IMR-90 (cell line): ENCODE measurements around the gene FRMD5. TPM values are rescaled to one million over a fixed set of nuclear protein-coding genes. Genes with fewer than 3 reads are reported as not detected.

Experiments used
- ATAC-seq: fragments of 200-7000 bp; cut with Tn5 transposase; 2 replicates; pipeline ENCODE4 v1.9.1; 2020; ENCODE audit warnings: low read depth, mild to moderate bottlenecking, moderate library complexity
- BruUV-seq: library from RNA; stranded (reverse); fragments of 400-500 nt; replicated peaks from 2 replicates; lab custom pipeline; 2021; lab: Mats Ljungman, UMichigan
- CTCF ChIA-PET: fragments of 300-600 bp; formaldehyde crosslinking; extraction: SDS; loops from one replicate; lab custom pipeline; 2021; ENCODE audit warnings: antibody characterized with exemption; lab: Yijun Ruan, JAX
- POLR2A ChIA-PET: fragments of 300-600 bp; sonication (Branson Sonifier 250); formaldehyde crosslinking; loops from one replicate; lab custom pipeline; 2022; ENCODE audit warnings: antibody characterized with exemption; ENCODE audit not compliant: unreplicated experiment; lab: Charles Lee
- DNase-seq: peaks from one replicate; pipeline ENCODE4 v3.0.0; 2013
- H2AFZ ChIP-seq: replicated peaks from 2 replicates; pipeline ENCODE3; 2013; ENCODE audit warnings: low read length, mild to moderate bottlenecking; ENCODE audit not compliant: poor library complexity
- H2AK5ac ChIP-seq: 2 replicates; pipeline ENCODE4 v1.6.1; 2013; ENCODE audit warnings: low read depth, low read length, inconsistent platforms
- H2AK9ac ChIP-seq: replicated peaks from 2 replicates; pipeline ENCODE3; 2013; ENCODE audit warnings: mild to moderate bottlenecking, low read depth, low read length, moderate library complexity; ENCODE audit not compliant: poor library complexity
- H2BK120ac ChIP-seq: 2 replicates; pipeline ENCODE4 v1.6.1; 2013; ENCODE audit warnings: low read depth, low read length, inconsistent platforms
- H2BK15ac ChIP-seq: 3 replicates; pipeline ENCODE4 v1.6.1; 2013; ENCODE audit warnings: low read depth, low read length, inconsistent platforms
- H2BK20ac ChIP-seq: 2 replicates; pipeline ENCODE4 v1.6.1; 2013; ENCODE audit warnings: low read depth, mild to moderate bottlenecking, inconsistent platforms, low read length, moderate library complexity
- H2BK5ac ChIP-seq: 2 replicates; pipeline ENCODE4 v1.6.1; 2013; ENCODE audit warnings: mild to moderate bottlenecking, low read depth, low read length, inconsistent platforms; ENCODE audit not compliant: poor library complexity, severe bottlenecking
- H3K14ac ChIP-seq: replicated peaks from 2 replicates; pipeline ENCODE4 v1.6.1; 2013; ENCODE audit warnings: low read depth, low read length, inconsistent platforms
- H3K18ac ChIP-seq: 2 replicates; pipeline ENCODE4 v1.6.1; 2013; ENCODE audit warnings: low read depth, low read length, control low read depth
- H3K23ac ChIP-seq: 2 replicates; pipeline ENCODE4 v1.6.1; 2013; ENCODE audit warnings: low read depth, low read length, inconsistent platforms
- H3K27ac ChIP-seq: 2 replicates; pipeline ENCODE4 v1.5.1; 2013; ENCODE audit warnings: mild to moderate bottlenecking, control low read depth, low read length; ENCODE audit not compliant: insufficient read depth
- H3K27me3 ChIP-seq: 2 replicates; pipeline ENCODE4 v1.6.1; 2013; ENCODE audit warnings: low read length; ENCODE audit not compliant: control insufficient read depth, insufficient read depth
- H3K36me3 ChIP-seq: 2 replicates; pipeline ENCODE4 v1.6.1; 2013; ENCODE audit warnings: low read length, mixed read lengths; ENCODE audit not compliant: control insufficient read depth, insufficient read depth
- H3K4ac ChIP-seq: 2 replicates; pipeline ENCODE4 v1.6.1; 2013; ENCODE audit warnings: low read depth, low read length, inconsistent platforms
- H3K4me1 ChIP-seq: 2 replicates; pipeline ENCODE4 v1.6.1; 2013; ENCODE audit warnings: low read length, mixed read lengths; ENCODE audit not compliant: control insufficient read depth, insufficient read depth
- H3K4me2 ChIP-seq: 2 replicates; pipeline ENCODE4 v1.6.1; 2013; ENCODE audit warnings: low read depth, mild to moderate bottlenecking, control low read depth, low read length, moderate library complexity
- H3K4me3 ChIP-seq: 2 replicates; pipeline ENCODE4 v1.5.1; 2013; ENCODE audit warnings: low read depth, mild to moderate bottlenecking, control low read depth, low read length, moderate library complexity; ENCODE audit not compliant: insufficient read depth
- H3K56ac ChIP-seq: 2 replicates; pipeline ENCODE4 v1.6.1; 2013; ENCODE audit warnings: low read length, inconsistent platforms; ENCODE audit not compliant: insufficient read depth; ENCODE audit errors: extremely low read depth
- H3K79me1 ChIP-seq, 2 experiments: 2 replicates each; pipeline ENCODE4 v1.6.1; 2013; ENCODE audit warnings: low read length in 2 of 2, inconsistent platforms in 1 of 2, low read depth in 1 of 2
- H3K9ac ChIP-seq: 2 replicates; pipeline ENCODE4 v1.6.1; 2013; ENCODE audit warnings: low read depth, low read length, control low read depth
- H3K9me1 ChIP-seq: 2 replicates; pipeline ENCODE4 v1.6.1; 2013; ENCODE audit warnings: low read length, inconsistent platforms; ENCODE audit not compliant: insufficient read depth
- H3K9me3 ChIP-seq: 2 replicates; pipeline ENCODE4 v1.6.1; 2013; ENCODE audit warnings: low read length; ENCODE audit not compliant: control insufficient read depth, insufficient read depth
- H4K20me1 ChIP-seq: 2 replicates; pipeline ENCODE4 v1.6.1; 2013; ENCODE audit warnings: low read length, inconsistent platforms; ENCODE audit not compliant: insufficient read depth
- H4K5ac ChIP-seq: 2 replicates; pipeline ENCODE4 v1.6.1; 2013; ENCODE audit warnings: mild to moderate bottlenecking, low read depth, low read length, control low read depth
- H4K8ac ChIP-seq, 2 experiments: 2 replicates each; pipeline ENCODE4 v1.6.1; 2013; ENCODE audit warnings: low read depth in 2 of 2, low read length in 2 of 2, control low read depth in 1 of 2, inconsistent platforms in 1 of 2
- H4K91ac ChIP-seq: 2 replicates; pipeline ENCODE4 v1.6.1; 2013; ENCODE audit warnings: low read depth, low read length, inconsistent platforms; ENCODE audit not compliant: insufficient read depth
- FOS ChIP-seq: fragments of 150-350 bp; IDR thresholded peaks from 2 replicates; pipeline ENCODE4 v1.6.1; 2016; ENCODE audit warnings: low read depth, low read length
- MAZ ChIP-seq: IDR thresholded peaks from 2 replicates; pipeline ENCODE4 v1.6.1; 2012; ENCODE audit warnings: low read depth, mild to moderate bottlenecking, low read length, improper control_type of control experiment, moderate library complexity, borderline replicate concordance
- RAD21 ChIP-seq: IDR thresholded peaks from 2 replicates; pipeline ENCODE4 v1.6.1; 2012; ENCODE audit warnings: low read length, improper control_type of control experiment
- SMC3 ChIP-seq: fragments of 150-350 bp; IDR thresholded peaks from 2 replicates; pipeline ENCODE4 v1.6.1; 2016; ENCODE audit warnings: low read depth, mild to moderate bottlenecking, antibody characterized with exemption, low read length, moderate library complexity
- WGBS, 2 experiments: methylation state at CpG; one replicate each; pipeline versions ENCODE4 v1.1.5 to v1.1.7; 2013; ENCODE audit warnings: missing lambda C conversion rate in 2 of 2; ENCODE audit not compliant: insufficient read length in 1 of 2; ENCODE audit errors: extremely low coverage in 2 of 2; 5-methylcytosine and 5-hydroxymethylcytosine counted together
- dilution Hi-C: fragments of 300-500 bp; cut with HindIII; formaldehyde crosslinking; loops from one replicate; pipeline ENCODE4 v1.14.3; 2018; ENCODE audit warnings: low sequenced_read_pairs; ENCODE audit not compliant: unreplicated experiment
- in situ Hi-C: fragments of 300-500 bp; cut with MboI; formaldehyde crosslinking; loops from 3 replicates; pipeline ENCODE4 v1.14.3; 2019; ENCODE audit warnings: low sequenced_read_pairs, inconsistent platforms, mixed read lengths
- intact Hi-C: fragments of 100-400 bp; cut with micrococcal nuclease; formaldehyde crosslinking; loops from 2 replicates; pipeline ENCODE4 v1.10.0; 2022
- polyA plus RNA-seq, 3 experiments: library from polyadenylated mRNA; depleted of rRNA; stranded (reverse); fragments of >200 nt; gene quantifications; 2 replicates each; pipeline ENCODE4 v1.2.3, GENCODE V29; 2012; ENCODE audit warnings: low replicate concordance in 1 of 3
- total RNA-seq: library from RNA; depleted of rRNA; stranded (reverse); fragments of >200 nt; gene quantifications from 2 replicates; pipeline ENCODE4 v1.2.3, GENCODE V29; 2012
- TF ChIP-seq, protein P1 (sequence below): conservative IDR thresholded peaks from 2 replicates; pipeline ENCODE4 v1.5.1; 2012; ENCODE audit warnings: mild to moderate bottlenecking, low read depth, low read length, improper control_type of control experiment

The FRMD5 gene
- total and polyA plus RNA-seq, 2 of the 4 experiments (the other 2 are of a cell fraction) = 4.1 to 5.4 TPM

DNA sequence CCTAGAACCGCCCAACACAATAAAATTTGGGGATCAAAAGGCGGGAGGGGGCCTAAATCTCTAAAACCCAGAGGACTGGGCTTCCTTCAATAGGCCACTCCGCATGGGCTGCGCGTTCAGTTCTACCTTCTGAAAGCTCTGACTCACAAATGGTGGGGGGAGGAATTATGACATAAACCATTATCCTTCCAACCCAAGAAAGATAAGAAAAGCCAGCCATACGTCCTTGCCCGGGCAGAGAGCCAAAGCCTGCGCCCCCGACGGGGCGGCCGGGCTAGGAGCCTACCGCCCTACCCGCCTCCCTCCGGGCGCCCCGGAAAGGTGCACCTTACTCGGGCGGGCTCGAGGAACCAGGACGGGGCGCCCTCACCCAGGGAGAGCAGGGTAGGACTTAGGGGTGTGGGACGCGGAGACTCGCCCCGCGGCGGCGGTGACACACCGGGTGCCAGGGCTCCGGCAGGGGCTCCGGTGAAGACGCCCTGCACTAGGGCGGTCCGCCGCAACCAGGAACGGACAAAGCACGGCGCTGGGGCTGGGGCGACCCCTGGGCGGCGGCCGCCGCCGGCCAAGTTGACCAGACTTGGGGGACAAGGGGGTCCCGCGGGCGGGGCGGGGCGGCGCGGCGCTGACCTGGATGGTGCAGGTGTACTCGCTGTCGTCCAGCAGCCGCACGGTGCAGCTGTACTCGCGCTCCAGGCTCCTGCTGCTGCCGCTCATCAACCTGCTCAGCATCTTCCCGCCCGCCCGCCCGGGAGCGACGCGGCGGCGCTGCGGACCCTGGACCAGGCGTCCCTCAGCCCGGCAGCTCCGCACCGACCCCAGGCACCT, 534 bp downstream of the FRMD5 start:
- Histone ChIP-seq H3K4me3 (peak overlapping the region; percentile 65), H4K5ac (no peak overlapping the region; the same call in 1 of the 2 replicates), H4K8ac (peak overlapping the region in 1 of 2 experiments; percentile 25; a peak in 1 of 4 replicates), H3K36me3 (no peaks in the 10 kb centered on the region), H3K4me1 (no peaks in the 10 kb centered on the region; the same call in 1 of the 2 replicates), H2BK20ac (peak overlapping the region; percentile 10; the same call in 1 of the 2 replicates), H4K91ac (no peak overlapping the region; the same call in 1 of the 2 replicates), H3K9ac (peak overlapping the region; percentile 34), H3K79me1 (peaks cover 10 to 19% of the 10 kb centered on the region in 2 experiments), H3K9me1 (no peaks in the 10 kb centered on the region), H4K20me1 (no peaks in the 10 kb centered on the region), H3K14ac (peak overlapping the region; percentile 59), H3K4me2 (peak overlapping the region; percentile 90), H2AK5ac (no peak overlapping the region), H2BK5ac (no peak overlapping the region), H3K23ac (peak overlapping the region; percentile 79), H2BK120ac (peak overlapping the region; percentile 17; the same call in 1 of the 2 replicates), H3K9me3 (no peaks in the 10 kb centered on the region), H3K27ac (no peak overlapping the region; the same call in 1 of the 2 replicates), H3K27me3 (no peaks in the 10 kb centered on the region), H2AK9ac (peak overlapping the region; percentile 88), H3K56ac (peak overlapping the region; percentile 36; the same call in 1 of the 2 replicates), H2AFZ (peak overlapping the region; percentile 98), H3K4ac (peak overlapping the region; percentile 38), H2BK15ac (peak overlapping the region; percentile 48; the same call in 1 of the 3 replicates), H3K18ac (no peak overlapping the region)
- dilution Hi-C loops (no loop called here), in situ Hi-C loops (no loop called here), intact Hi-C loops (loop anchor here (10.0 kb wide), 1 partner anchor 90 kb away; no protein-coding TSS in a partner anchor)
- ChIA-PET POLR2A (no interaction called here), CTCF (interaction anchor here (1.3 kb wide), 1 partner anchor 9 kb away, joined by 3 read pairs; no protein-coding TSS in a partner anchor)
- peak; percentile 85 for DNase-seq
- TF ChIP-seq SMC3 (no peak), RAD21 (peak; percentile 11; the same call in 1 of the 2 replicates), MAZ (0 out of 2 replicates have a peak, but pooled peaks have one; percentile 6), FOS (peak; percentile 42; the same call in 1 of the 2 replicates)
- TF ChIP-seq, protein P1, sequence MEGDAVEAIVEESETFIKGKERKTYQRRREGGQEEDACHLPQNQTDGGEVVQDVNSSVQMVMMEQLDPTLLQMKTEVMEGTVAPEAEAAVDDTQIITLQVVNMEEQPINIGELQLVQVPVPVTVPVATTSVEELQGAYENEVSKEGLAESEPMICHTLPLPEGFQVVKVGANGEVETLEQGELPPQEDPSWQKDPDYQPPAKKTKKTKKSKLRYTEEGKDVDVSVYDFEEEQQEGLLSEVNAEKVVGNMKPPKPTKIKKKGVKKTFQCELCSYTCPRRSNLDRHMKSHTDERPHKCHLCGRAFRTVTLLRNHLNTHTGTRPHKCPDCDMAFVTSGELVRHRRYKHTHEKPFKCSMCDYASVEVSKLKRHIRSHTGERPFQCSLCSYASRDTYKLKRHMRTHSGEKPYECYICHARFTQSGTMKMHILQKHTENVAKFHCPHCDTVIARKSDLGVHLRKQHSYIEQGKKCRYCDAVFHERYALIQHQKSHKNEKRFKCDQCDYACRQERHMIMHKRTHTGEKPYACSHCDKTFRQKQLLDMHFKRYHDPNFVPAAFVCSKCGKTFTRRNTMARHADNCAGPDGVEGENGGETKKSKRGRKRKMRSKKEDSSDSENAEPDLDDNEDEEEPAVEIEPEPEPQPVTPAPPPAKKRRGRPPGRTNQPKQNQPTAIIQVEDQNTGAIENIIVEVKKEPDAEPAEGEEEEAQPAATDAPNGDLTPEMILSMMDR = 0 out of 2 replicates have a peak, but pooled peaks have one; percentile 7
- no TSS peak for BruUV-seq
- peak; percentile 55 for ATAC-seq
- WGBS, 2 experiments = 1% methylated on average over 41 of the region's 74 CpGs; no CpG with 5 or more reads in 1 of the 2 experiments
